Stomach (tissue), 9 donors: ENCODE measurements around the gene RAB2B. TPM values are rescaled to one million over a fixed set of nuclear protein-coding genes. Genes with fewer than 3 reads are reported as not detected.

ENCODE experiments used
- DNase-seq, 2 donors: peaks; one replicate each; pipeline versions ENCODE4 v3.0.0 to v3.0.0-alpha.2; 2013 to 2019
- H3K27ac ChIP-seq, 5 donors: fragments of 200-600 bp in 4 of 5; sonication (generic) in 4 of 5; one replicate each; pipeline ENCODE4 v1.5.1; 2013 to 2019; ENCODE audit warnings: mild to moderate bottlenecking in 1 of 5, moderate library complexity in 1 of 5
- H3K27me3 ChIP-seq, 3 donors: fragments of 200-600 bp; sonication (generic); one replicate each; pipeline ENCODE4 v1.5.1; 2017 to 2019; ENCODE audit warnings: mixed run types in 1 of 3
- H3K36me3 ChIP-seq, 4 donors: fragments of 200-600 bp; sonication (generic); 1 replicate in 3 of 4; 2 replicates in 1 of 4; pipeline ENCODE4 v1.5.1; 2016 to 2019
- H3K4me1 ChIP-seq, 4 donors: fragments of 200-600 bp; sonication (generic); one replicate each; pipeline ENCODE4 v1.5.1; 2016 to 2019
- H3K4me3 ChIP-seq, 4 donors: fragments of 200-600 bp; sonication (generic) in 3 of 4; one replicate each; pipeline ENCODE4 v1.5.1; 2016 to 2019; ENCODE audit warnings: mild to moderate bottlenecking in 1 of 4
- H3K9me3 ChIP-seq, 4 donors: fragments of 200-600 bp; sonication (generic); one replicate each; pipeline ENCODE4 v1.5.1; 2016 to 2019
- EP300 ChIP-seq: sonication (generic); formaldehyde crosslinking; IDR thresholded peaks from one replicate; pipeline ENCODE4 v1.6.1; 2017; ENCODE audit warnings: antibody characterized with exemption
- POLR2A ChIP-seq, 4 donors: fragments of 450-650 bp; IDR thresholded peaks; one replicate each; pipeline ENCODE4 v1.6.1; 2016; ENCODE audit warnings: antibody characterized with exemption in 4 of 4, control low read depth in 2 of 4, mild to moderate bottlenecking in 1 of 4, moderate library complexity in 1 of 4
- POLR2AphosphoS5 ChIP-seq, 3 donors: sonication (generic); formaldehyde crosslinking; IDR thresholded peaks; one replicate each; pipeline ENCODE4 v1.6.1; 2016; ENCODE audit warnings: antibody characterized with exemption in 3 of 3
- WGBS, 5 donors: extraction: QIAGEN DNeasy Blood & Tissue Kit in 3 of 5; methylation state at CpG; one replicate each; pipeline versions ENCODE4 v1.1.5 to v1.1.7; 2013 to 2018; 5-methylcytosine and 5-hydroxymethylcytosine counted together
- intact Hi-C: fragments of 100-400 bp; cut with DNase I; formaldehyde crosslinking; loops from one replicate; pipeline ENCODE4 v1.15.1; 2023; ENCODE audit warnings: low total_unique reads
- polyA plus RNA-seq, 3 donors: library from polyadenylated mRNA; stranded (reverse); fragments of 200-250 nt; gene quantifications; one replicate each; pipeline ENCODE4 v1.2.3, GENCODE V29; 2013
- total RNA-seq, 5 donors: library from RNA; depleted of rRNA; stranded (reverse); fragments of >200 nt; gene quantifications; one replicate each; pipeline versions ENCODE4 v1.1.0 to v1.2.3, GENCODE V29; 2014 to 2016
- TF ChIP-seq, protein P1 (sequence below), 7 experiments: fragments of 450-650 bp in 4 of 7; fragments of 200-600 bp in 3 of 7; sonication (generic) in 3 of 7; IDR thresholded peaks; one replicate each; pipeline ENCODE4 v1.5.1; 2016 to 2019; ENCODE audit warnings: antibody characterized with exemption in 7 of 7, control low read depth in 2 of 7, mild to moderate bottlenecking in 1 of 7
- donor health status: healthy with polysubstance abuse.
- donor health status: Bipolar disorder and iron deficiency.
- donor health status: healthy.

RAB2B gene
- total and polyA plus RNA-seq, 8 donors, result 6.1 to 38.6 (median 15.2) TPM

DNA sequence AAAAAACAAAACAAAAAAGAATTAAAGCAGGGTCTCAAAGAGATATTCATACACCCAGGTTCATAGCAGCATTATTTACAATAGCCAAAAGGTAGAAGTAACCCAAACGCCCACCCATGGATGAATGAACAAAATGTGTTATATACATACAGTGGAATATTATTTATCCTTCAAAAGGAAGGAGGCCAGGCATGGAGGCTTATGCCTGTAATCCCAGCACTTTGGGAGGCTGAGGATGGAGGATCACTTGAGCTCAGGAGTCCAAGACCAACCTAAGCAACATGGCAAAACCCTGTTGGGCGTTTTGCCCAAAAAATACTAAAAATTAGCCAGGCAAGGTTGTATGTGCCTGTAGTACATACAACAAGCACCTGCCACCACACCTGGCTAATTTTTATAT is 29.8 kb upstream of the RAB2B start:
- no peak for DNase-seq
- Histone ChIP-seq H3K27ac (no peak overlapping the region), H3K36me3 (peaks cover 14 to 47% (median 41%) of the 10 kb centered on the region in 4 donors), H3K27me3 (no peaks in the 10 kb centered on the region), H3K4me1 (peaks cover 12 to 48% (median 33%) of the 10 kb centered on the region in 4 donors), H3K4me3 (no peak overlapping the region), H3K9me3 (no peaks in the 10 kb centered on the region)
- intact Hi-C loops, result no loop called here
- TF ChIP-seq EP300 (no peak), POLR2AphosphoS5 (IDR thresholded peaks at IDR 0.05) (no peak)
- TF ChIP-seq, protein P1, sequence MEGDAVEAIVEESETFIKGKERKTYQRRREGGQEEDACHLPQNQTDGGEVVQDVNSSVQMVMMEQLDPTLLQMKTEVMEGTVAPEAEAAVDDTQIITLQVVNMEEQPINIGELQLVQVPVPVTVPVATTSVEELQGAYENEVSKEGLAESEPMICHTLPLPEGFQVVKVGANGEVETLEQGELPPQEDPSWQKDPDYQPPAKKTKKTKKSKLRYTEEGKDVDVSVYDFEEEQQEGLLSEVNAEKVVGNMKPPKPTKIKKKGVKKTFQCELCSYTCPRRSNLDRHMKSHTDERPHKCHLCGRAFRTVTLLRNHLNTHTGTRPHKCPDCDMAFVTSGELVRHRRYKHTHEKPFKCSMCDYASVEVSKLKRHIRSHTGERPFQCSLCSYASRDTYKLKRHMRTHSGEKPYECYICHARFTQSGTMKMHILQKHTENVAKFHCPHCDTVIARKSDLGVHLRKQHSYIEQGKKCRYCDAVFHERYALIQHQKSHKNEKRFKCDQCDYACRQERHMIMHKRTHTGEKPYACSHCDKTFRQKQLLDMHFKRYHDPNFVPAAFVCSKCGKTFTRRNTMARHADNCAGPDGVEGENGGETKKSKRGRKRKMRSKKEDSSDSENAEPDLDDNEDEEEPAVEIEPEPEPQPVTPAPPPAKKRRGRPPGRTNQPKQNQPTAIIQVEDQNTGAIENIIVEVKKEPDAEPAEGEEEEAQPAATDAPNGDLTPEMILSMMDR (IDR thresholded peaks at IDR 0.05), result no peak
- 89 to 96% (median 95%) methylated on average over 2 of the region's 2 CpGs for WGBS, 5 donors

DNA sequence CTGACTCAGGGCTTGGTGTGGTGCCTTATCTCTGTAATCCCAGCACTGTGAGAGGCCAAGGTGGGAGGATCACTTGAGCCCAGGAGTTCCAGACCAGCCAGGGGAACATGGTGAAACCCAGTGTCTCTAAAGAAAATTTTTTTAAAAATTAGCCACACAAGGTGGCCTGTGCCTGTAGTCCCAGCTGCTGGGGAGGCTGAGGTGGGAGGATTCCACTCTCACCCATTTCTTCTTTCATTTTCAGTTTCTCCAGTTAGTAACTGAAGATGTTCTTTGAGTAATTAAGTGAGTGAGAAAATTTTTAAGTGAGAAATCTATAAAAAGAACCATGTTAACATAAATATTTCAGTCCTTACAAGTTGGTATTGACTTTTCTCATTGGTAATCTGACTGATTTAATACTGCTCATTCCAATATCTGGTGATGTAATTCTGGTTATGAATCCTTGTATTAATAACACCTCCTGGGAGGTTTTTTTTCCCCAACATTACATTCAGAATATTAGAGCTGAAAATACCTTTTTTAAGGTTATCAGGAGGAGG is 28.3 kb upstream of the RAB2B start:
- Histone ChIP-seq H3K36me3 (peaks cover 28 to 61% (median 55%) of the 10 kb centered on the region in 4 donors), H3K27ac (no peak overlapping the region), H3K9me3 (no peaks in the 10 kb centered on the region), H3K4me3 (no peak overlapping the region), H3K27me3 (no peaks in the 10 kb centered on the region), H3K4me1 (peaks cover 11 to 41% (median 26%) of the 10 kb centered on the region in 4 donors)
- TF ChIP-seq EP300 (no peak), POLR2AphosphoS5 (IDR thresholded peaks at IDR 0.05) (no peak), POLR2A (IDR thresholded peaks at IDR 0.05) (no peak)
- TF ChIP-seq, protein P1 (IDR thresholded peaks at IDR 0.05), result no peak
- intact Hi-C loops, result no loop called here
- DNase-seq, result no peak

DNA sequence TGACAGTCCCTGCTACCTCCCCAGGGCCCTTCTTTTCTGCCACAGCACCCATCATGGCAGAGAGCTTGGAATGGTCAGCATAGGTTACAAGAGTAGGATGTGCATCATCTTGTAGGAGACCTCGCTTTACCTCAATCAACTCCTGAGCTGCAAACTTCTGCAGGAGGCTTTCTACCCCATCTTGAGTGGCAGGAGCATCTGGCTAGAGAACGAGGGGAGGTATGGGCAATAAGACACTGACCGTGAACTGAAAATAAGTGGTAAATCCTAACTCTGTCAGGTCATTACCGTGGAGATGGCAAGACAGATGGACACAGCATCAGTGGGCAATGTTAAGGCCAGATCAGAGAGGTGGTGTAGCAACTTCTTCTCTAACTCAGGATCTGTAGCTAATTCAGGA is 26.6 kb upstream of the RAB2B start:
- intact Hi-C loops, result no loop called here
- H3K9me3 ChIP-seq, result no peaks in the 10 kb centered on the region
- H3K4me1 ChIP-seq, result peaks cover 0 to 24% (median 11%) of the 10 kb centered on the region in 4 donors
- DNase-seq, result no peak
- TF ChIP-seq EP300, result no peak
- no peak for TF ChIP-seq POLR2A (IDR thresholded peaks at IDR 0.05)
- TF ChIP-seq, protein P1 (IDR thresholded peaks at IDR 0.05), result no peak
- no peak for TF ChIP-seq POLR2AphosphoS5 (IDR thresholded peaks at IDR 0.05)
- no peak overlapping the region for H3K27ac ChIP-seq
- no peak overlapping the region for H3K4me3 ChIP-seq
- peaks cover 39 to 71% (median 66%) of the 10 kb centered on the region in 4 donors for H3K36me3 ChIP-seq
- H3K27me3 ChIP-seq, result no peaks in the 10 kb centered on the region
- WGBS, 5 donors, result 70 to 97% (median 91%) methylated on average over 4 of the region's 4 CpGs

DNA sequence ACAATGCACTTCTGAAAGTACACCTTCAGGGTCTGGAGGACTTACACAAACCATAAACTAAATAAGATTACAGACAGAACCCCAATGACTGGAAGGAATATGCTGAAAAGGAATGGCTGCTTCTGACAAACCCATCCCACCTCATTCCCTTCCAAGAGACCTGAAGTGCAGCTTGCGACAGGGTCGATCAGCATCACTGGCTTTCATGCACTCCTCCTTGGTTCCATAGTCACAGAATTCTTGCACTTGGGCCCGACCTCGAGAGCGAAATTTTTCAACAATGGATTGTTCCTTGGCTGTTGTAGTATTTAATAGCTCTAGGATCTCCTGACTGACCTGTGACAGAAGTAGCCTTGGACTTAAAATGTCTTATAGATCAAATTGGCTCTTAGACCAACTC is 24.8 kb upstream of the RAB2B start:
- 93 to 100% (median 94%) methylated on average over 5 of the region's 5 CpGs for WGBS, 5 donors
- intact Hi-C loops, result no loop called here
- no peak for DNase-seq
- H3K9me3 ChIP-seq, result no peaks in the 10 kb centered on the region
- H3K27me3 ChIP-seq, result no peaks in the 10 kb centered on the region
- H3K4me3 ChIP-seq, result no peak overlapping the region
- peaks cover 48 to 79% (median 72%) of the 10 kb centered on the region in 4 donors for H3K36me3 ChIP-seq
- no peak overlapping the region for H3K27ac ChIP-seq
- H3K4me1 ChIP-seq, result peaks cover 0 to 16% (median 8%) of the 10 kb centered on the region in 4 donors
- no peak for TF ChIP-seq POLR2A (IDR thresholded peaks at IDR 0.05)
- TF ChIP-seq EP300, result no peak
- TF ChIP-seq, protein P1 (IDR thresholded peaks at IDR 0.05), result no peak
